ENCODE measurements around the gene YES1.

Gene YES1

DNA sequence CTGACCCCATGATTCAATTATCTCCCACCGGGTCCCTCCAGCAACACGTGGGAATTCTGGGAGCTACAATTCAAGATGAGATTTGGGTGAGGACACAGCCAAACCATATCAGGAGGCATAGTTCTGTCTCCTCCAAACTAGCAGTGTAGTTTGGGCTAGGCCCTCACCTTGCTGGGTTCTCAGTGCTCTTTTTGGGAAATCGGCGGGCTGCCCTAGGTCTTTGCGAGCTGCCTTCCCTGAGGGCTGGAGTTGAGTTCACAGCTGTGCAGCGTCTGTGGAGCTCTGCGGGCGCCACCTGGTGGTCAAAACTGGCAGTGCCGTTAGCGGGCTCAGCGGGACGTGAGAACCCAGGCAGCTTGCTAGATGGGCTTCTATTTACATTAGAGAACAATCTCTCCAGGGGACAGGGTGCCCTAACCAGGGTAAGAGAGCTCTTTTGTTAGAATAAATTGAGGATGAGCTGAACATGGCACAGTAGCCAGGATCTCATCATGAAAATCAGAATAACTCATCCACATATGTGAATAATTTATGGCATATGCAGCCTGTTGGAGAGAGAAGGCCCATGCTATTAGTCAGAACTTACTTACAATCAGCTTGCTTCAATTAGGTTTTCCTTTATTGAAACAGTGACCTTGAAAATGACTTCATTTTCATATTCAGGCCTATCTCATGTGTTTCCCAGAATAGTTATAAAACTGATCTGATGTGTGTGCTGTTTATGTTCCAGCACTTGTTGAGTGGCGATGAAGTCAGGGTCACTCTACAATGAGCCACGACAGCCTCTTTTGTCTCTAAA, 27.4 kb upstream of the YES1 start:
- peaks cover 0 to 4% (median 0%) of the 10 kb centered on the region in 4 donors for H3K4me1 ChIP-seq
- intact Hi-C loops (cut with DNase I; ENCODE audit: low total_unique reads): no loop called here
- no peak overlapping the region for H3K27ac ChIP-seq
- DNase-seq: peak; percentile 83 to 85
- TF ChIP-seq, protein P1, sequence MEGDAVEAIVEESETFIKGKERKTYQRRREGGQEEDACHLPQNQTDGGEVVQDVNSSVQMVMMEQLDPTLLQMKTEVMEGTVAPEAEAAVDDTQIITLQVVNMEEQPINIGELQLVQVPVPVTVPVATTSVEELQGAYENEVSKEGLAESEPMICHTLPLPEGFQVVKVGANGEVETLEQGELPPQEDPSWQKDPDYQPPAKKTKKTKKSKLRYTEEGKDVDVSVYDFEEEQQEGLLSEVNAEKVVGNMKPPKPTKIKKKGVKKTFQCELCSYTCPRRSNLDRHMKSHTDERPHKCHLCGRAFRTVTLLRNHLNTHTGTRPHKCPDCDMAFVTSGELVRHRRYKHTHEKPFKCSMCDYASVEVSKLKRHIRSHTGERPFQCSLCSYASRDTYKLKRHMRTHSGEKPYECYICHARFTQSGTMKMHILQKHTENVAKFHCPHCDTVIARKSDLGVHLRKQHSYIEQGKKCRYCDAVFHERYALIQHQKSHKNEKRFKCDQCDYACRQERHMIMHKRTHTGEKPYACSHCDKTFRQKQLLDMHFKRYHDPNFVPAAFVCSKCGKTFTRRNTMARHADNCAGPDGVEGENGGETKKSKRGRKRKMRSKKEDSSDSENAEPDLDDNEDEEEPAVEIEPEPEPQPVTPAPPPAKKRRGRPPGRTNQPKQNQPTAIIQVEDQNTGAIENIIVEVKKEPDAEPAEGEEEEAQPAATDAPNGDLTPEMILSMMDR (IDR thresholded peaks at IDR 0.05): peak; percentile 85 to 96
- no peak overlapping the region for H3K4me3 ChIP-seq
- no peaks in the 10 kb centered on the region for H3K27me3 ChIP-seq
- H3K9me3 ChIP-seq: no peaks in the 10 kb centered on the region
- no peaks in the 10 kb centered on the region for H3K36me3 ChIP-seq

DNA sequence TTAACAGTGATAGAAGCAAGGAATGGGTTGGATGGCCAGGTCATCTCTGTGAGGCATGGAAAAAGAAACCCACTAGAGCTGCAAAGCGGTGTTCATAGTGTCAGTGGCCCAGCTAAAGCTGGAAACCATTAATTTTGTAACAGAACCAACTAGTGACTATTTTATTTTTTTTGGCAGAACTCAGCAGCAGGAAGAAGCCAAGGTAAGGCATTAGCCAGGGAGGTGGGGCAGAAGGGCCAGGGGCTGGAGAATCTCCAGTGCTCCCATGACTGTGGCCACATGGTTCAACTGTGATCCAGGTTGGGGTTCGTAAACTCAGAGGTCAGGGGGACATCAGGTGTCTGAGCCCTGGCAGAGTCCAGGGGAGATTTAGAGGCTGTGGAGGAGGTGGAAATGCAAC, 25.9 kb upstream of the YES1 start:
- no peaks in the 10 kb centered on the region for H3K36me3 ChIP-seq
- TF ChIP-seq, protein P1 (IDR thresholded peaks at IDR 0.05): no peak
- H3K27me3 ChIP-seq: peaks cover 0 to under 1% of the 10 kb centered on the region in 2 donors
- no peak overlapping the region for H3K4me3 ChIP-seq
- DNase-seq: no peak
- intact Hi-C loops (cut with DNase I; ENCODE audit: low total_unique reads): no loop called here
- H3K27ac ChIP-seq: no peak overlapping the region
- no peaks in the 10 kb centered on the region for H3K9me3 ChIP-seq
- H3K4me1 ChIP-seq: peaks cover 0 to 4% (median 0%) of the 10 kb centered on the region in 4 donors

DNA sequence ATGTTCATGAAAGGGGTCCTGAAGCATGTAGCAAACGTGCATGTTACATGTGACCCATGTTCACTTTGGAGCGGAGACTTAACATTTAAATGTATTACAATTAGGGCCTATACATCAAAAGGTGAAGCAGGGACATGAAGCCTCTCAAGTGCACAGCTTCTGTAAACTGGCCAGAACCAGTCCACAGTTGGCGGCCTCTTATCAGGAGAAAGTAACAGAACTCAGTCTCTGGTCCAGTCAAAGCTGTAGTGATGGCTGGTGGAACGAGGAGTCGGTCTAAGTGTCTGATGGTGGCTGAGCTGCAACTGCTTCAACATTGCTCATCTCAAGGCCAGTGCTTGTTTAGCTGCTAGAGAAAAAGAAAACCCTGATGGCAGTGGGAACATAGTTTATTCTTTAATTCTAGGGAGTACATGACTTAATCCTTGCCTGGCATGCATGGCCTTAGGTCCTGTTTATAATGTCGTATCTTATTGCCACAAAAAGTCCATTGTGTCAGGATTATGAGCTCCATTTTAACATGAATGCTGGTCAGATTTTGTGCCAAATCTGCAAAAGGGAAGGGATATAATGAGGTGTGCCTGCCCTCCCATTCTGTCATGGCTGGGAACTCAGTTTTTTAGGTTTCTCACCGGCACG, 22.2 kb upstream of the YES1 start:
- Histone ChIP-seq H3K4me1 (peaks cover 0 to 5% (median 2%) of the 10 kb centered on the region in 4 donors), H3K9me3 (no peaks in the 10 kb centered on the region), H3K4me3 (no peak overlapping the region), H3K36me3 (no peaks in the 10 kb centered on the region), H3K27me3 (peaks cover 0 to 15% of the 10 kb centered on the region in 2 donors), H3K27ac (no peak overlapping the region)
- DNase-seq: no peak
- TF ChIP-seq, protein P1 (IDR thresholded peaks at IDR 0.05): no peak
- intact Hi-C loops (cut with DNase I; ENCODE audit: low total_unique reads): no loop called here

DNA sequence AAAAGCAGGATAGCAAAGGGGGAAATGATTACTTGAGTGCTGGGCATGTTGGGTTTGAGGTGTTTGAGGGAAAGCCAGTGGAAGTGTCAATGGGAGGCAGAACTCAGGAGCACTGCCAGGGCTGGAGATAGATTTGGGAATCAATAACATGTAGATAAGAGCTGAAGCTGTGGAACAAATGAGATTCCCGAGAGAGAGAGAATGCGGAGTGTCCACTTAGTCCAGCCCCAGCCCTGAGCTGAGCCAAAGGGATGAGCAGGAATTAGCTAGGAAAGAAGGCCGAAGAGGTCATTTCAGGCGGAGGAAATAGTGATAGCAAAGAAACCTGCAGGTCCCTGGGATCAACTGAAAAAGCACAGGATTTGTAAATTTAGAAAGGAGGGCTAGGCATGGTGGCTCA, 21.2 kb upstream of the YES1 start:
- Histone ChIP-seq H3K27me3 (peaks cover 0 to 15% of the 10 kb centered on the region in 2 donors), H3K9me3 (no peaks in the 10 kb centered on the region), H3K4me1 (peaks cover 0 to 5% (median 2%) of the 10 kb centered on the region in 4 donors), H3K27ac (no peak overlapping the region), H3K36me3 (no peaks in the 10 kb centered on the region), H3K4me3 (no peak overlapping the region)
- TF ChIP-seq, protein P1 (IDR thresholded peaks at IDR 0.05): no peak
- intact Hi-C loops (cut with DNase I; ENCODE audit: low total_unique reads): no loop called here
- DNase-seq: no peak

DNA sequence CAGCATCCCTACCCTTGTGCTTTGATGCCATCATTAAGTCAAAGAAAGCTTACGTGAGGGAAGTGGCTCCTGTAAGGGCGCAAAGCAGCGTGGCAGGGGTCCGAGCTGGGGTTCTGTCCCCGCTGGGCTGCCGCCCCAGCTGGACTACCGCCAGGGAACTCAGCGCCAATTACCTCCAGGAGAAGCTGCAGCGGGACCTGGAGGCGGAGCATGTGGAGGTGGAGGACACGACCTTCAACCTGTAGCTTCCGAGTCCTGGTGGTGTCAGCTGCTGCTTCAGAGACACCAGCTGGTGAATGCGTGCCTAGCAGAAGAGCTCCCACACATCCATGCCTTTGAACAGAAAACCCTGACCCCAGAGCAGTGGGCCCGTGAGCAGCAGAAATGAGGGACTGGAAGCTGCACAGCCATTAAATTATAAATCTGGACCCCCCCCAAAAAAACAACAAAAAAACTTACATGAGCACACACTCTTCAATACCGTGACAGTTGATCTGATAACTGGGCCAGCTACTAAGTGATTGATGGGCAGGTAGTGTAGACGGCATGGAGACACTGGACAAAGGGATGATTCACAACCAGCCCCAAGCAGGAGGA, 20.1 kb upstream of the YES1 start:
- intact Hi-C loops (cut with DNase I; ENCODE audit: low total_unique reads): no loop called here
- Histone ChIP-seq H3K4me3 (no peak overlapping the region), H3K9me3 (no peaks in the 10 kb centered on the region), H3K4me1 (peaks cover 0 to 5% (median 0%) of the 10 kb centered on the region in 4 donors), H3K27ac (no peak overlapping the region), H3K36me3 (no peaks in the 10 kb centered on the region), H3K27me3 (peaks cover 0 to 15% of the 10 kb centered on the region in 2 donors)
- TF ChIP-seq, protein P1 (IDR thresholded peaks at IDR 0.05): no peak
- DNase-seq: no peak

Measured in tibial artery (tissue), 4 donors.